ENCODE results near the gene ACE.

Gene ACE

GRCh38 chr17:63476854-63477479 lies at the start of gene ACE:
TSS of gene ACE (plus strand) at chr17:63477061. CDS start at chr17:63477095, 34 bp downstream.
- no peak for DNase-seq

- DNase-seq: no peak
These were observed 47.1 kb upstream of the ACE start for GRCh38 chr17:63429766-63430165.

- DNase-seq: no peak
These were observed 46.6 kb upstream of the ACE start for GRCh38 chr17:63430223-63430622.

- DNase-seq: no peak
These were observed 45.3 kb upstream of the ACE start for GRCh38 chr17:63431618-63431938.

- no peak for DNase-seq
These were observed 44.7 kb upstream of the ACE start for GRCh38 chr17:63431939-63432804.

GRCh38 chr17:63433746-63434591 lies 42.9 kb upstream of the ACE start:
- DNase-seq: peak; percentile 31

- DNase-seq: no peak
These were observed 41.8 kb upstream of the ACE start for GRCh38 chr17:63434951-63435571.

GRCh38 chr17:63435681-63436522 lies 41.0 kb upstream of the ACE start:
- no peak for DNase-seq

GRCh38 chr17:63436523-63437110 lies 40.2 kb upstream of the ACE start:
- no peak for DNase-seq

GRCh38 chr17:63437287-63438091 lies 39.4 kb upstream of the ACE start:
- DNase-seq: no peak

GRCh38 chr17:63438092-63439051 lies 38.5 kb upstream of the ACE start:
- DNase-seq: no peak

GRCh38 chr17:63439687-63440086 lies 37.2 kb upstream of the ACE start:
- no peak for DNase-seq

- DNase-seq: no peak
These were observed 36.6 kb upstream of the ACE start for GRCh38 chr17:63440127-63440769.

GRCh38 chr17:63440770-63441335 lies 36.0 kb upstream of the ACE start:
- no peak for DNase-seq

GRCh38 chr17:63441654-63442053 lies 35.2 kb upstream of the ACE start:
- DNase-seq: no peak

- no peak for DNase-seq
These were observed 34.8 kb upstream of the ACE start for GRCh38 chr17:63442074-63442473.

GRCh38 chr17:63442549-63443035 lies 34.3 kb upstream of the ACE start:
- no peak for DNase-seq

- no peak for DNase-seq
These were observed 33.8 kb upstream of the ACE start for GRCh38 chr17:63443053-63443452.

GRCh38 chr17:63444457-63444856 lies 32.4 kb upstream of the ACE start:
- no peak for DNase-seq
